Activated CD4-positive, alpha-beta T cell treated with anti-CD3 and anti-CD28 coated beads, Interleukin-2, amount 50 U/mL, for 16 hours (primary cell): ENCODE results near the gene GBE1.

Source experiments
- DNase-seq: peaks from one replicate; pipeline ENCODE4 v3.0.0-alpha.2; 2020

GBE1 gene

DNA sequence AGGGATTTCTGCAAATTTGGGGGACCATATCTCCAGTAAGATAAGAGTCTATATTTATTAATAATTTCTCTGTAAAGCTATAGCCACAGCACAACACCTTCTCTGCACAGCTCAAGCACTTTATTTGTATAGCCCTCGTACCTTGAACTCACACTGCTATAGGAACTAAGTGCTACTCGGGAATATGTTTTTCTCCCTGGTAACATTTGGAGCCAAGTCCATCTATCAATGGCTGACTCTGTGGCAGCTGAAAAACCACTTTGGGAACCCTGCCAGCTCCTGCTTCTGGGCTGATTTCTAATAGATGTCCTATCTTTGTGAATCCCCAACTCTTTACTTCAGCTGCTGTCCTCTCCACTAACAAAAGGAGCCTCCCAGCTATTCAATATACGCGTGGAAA is 298.5 kb downstream of the GBE1 start:
- DNase-seq = no peak

DNA sequence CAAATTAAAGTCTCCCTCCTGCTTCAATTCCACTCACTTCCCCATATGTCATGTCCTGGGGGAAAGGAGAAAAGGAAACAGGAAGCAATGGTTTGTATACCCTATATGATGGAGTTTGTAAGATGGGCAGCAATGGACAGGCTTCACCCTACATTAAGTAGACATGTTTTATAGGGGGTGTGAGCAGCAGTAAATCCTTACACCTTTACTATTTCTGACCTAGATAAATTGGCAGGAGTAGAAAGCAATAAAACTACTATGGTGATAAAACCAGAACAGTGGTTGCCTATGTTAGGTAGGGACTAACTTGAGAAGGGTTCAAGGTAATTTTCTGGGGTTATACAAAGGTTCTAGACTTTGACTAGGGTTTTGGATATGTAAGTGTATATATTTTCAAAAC is 301.7 kb downstream of the GBE1 start:
- no peak for DNase-seq

DNA sequence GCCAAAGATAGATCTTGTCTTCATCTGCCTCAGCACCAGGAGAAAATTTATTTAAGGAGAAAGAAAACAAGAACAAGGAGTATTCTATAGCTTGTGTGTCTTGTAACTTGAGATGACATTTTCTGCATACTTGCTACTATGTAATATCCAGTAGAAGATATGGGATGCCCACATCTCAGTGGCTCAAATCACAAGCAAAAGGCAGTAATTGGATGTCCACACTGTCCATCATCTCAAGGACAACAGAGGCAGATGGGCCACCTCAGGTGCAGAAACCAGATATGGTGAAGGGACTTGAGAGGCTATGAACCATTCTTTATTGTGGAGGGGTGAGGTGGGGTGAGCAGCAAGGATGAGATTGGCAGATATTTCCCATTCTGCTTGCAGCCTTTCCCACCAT is 309.0 kb downstream of the GBE1 start:
- no peak for DNase-seq

DNA sequence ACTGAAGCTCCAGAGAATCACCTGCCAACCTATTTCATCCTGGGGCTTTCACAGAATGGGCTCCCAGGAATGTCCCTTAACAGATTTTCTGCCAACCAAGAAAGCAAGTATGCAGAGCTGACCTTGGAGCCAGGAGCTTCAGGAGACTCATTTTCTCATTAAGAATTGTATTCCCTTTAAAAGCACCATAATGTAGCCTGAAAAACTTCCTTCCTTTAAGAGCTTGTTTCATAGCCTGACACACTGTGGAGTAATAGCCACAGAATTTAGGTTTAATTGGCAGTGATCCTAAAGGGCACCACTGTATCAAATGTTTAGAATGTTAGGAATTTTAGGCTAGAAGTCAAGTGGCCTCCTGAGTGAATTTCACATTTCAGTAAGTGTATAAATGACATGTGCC is 309.8 kb downstream of the GBE1 start:
- no peak for DNase-seq

DNA sequence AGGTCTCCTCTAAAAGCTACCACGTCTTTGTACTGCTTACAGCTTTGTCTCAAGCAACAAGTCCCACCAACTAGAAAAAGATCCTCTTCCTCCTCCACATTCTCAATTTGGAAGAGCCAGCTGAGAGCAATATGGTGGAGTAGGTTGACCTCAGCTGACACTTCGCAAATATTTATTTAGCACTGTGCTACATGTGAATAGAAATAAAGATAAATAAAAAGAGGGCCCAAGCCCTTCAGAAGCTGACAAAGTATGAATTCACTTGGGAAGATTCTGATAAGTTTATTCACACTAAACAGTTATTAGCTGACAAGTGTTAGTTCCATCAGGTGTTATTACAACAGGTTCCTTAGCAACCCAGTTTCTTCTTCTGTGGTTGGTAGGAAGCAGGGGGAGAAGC is 310.3 kb downstream of the GBE1 start:
- no peak for DNase-seq

DNA sequence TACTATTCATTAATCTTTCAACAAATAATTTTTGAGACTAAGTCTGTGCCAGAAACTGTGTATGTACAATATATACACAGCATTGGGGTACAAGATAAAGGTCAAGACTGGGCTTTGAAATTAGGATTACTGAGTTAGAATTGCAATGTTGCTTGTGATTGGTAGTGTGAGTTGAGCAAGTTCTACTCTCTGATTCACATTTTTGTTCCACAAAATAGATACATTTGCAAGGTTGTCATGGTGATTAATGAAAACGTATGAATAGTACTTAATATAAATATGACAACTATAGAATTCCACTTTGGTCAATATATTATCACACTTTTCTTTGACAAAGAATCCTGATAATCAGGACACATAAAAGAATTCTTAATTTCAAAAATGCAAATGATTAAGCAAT is 314.6 kb downstream of the GBE1 start:
- DNase-seq = no peak

DNA sequence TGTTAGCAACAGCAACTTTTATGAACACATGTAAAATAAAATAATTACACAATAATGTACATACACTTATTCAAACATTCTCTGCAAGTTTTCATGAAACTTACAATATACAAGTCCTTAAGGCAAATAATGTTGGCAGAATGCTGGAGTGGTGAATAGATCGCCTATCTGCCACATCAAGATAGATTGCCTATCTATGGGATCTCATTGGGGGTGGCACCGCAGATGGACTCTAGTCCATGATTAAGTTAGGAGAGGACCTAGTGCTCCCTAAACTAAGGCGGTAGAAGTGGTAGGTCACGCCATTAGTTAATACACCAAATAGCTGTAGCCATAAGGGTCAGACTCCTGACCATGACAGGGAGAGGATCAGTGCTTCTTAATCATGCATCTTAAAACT is 315.7 kb downstream of the GBE1 start:
- no peak for DNase-seq

DNA sequence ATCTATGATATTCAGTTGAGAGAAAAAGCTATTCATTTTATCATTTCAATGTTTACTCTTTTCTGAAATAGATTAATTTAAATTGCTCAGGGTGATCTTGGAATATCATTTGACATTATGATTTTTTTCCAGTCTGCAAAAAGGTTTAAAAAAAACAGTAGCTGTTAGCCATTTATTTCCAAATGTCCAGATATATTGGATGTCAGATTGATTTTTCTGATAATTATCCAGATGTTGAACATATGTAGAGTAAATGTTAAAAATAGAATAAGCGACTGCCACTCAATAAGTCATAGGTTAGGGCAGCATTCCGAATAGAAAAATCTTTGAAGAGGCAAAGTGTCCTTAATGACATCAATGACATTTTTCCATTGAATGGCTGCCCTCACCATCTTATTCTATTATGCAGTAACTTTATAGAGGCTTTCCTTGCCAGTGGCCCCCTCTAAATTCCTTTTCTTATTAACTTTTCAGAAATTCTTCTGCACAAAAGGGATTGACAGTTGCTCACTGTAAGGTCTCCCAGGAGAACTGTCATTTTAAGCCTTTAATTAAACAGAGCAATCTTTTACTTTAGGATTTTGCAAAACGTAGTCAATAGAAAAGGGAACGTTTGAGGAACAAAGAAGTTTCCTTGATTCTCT is 316.5 kb downstream of the GBE1 start:
- no peak for DNase-seq

DNA sequence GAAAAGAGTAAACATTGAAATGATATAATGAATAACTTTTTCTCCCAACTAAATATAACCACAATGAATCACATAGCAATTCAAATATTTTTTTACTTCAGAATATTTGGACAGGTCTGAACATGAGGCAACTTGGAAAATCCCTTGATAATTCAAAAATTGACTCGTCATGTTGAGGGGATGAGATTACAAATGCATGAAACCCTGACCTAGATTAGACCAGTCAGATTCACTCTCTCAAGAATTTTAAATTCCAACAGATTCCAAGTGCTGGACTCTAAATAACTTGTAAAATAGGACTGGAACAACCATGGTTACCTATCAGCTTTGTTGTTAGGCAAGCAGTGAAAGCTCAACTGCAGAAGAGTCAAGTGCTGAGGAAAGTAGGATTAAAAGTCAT is 317.5 kb downstream of the GBE1 start:
- no peak for DNase-seq

DNA sequence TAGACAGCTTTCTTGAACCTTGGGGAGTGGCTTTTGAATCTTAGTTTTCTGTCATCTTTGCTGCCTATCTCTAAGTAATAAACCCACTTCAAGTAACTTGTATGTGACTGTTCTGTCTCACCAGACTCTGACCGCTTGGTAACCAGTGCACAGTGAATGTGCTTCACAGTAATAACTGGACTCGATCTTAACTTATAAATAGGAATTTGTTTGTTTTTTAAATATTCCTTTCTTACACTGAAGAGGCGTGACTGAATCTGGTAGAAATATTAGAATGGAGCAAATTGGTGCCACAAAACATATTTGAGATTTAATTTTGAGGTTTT is 318.0 kb downstream of the GBE1 start:
- no peak for DNase-seq

DNA sequence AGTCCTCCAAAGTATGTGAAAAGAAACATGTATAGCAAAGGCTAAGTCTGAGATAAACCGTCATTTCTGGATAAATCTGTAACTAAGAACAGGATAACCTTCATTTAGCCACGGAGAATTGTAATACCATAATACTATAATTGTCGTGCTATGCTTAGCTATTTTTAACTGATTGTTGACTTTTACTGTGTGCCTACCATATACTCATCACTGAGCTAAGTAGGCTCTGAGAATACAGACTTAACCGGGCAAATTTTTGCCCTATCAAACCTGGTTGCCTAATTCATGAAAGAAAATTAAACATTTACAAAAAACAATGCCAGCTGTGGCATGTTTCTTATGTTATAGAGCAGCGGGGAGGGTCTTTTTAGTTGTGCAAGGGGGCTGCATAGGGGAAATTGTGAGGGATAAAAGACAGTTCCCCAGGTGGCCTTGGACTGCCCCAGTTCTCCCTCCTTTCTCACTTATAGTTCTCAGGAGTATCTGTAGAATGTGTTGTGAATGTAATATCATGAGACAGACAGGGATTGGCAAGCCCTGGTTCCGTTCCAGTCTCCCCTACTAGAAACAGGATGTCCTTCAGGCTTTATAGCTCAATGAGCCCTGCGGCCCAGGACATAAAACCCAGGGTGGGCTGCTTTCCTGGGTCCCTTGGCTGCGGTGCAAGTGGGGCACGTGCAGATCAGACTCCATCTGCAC is 318.5 kb downstream of the GBE1 start:
- DNase-seq = no peak

DNA sequence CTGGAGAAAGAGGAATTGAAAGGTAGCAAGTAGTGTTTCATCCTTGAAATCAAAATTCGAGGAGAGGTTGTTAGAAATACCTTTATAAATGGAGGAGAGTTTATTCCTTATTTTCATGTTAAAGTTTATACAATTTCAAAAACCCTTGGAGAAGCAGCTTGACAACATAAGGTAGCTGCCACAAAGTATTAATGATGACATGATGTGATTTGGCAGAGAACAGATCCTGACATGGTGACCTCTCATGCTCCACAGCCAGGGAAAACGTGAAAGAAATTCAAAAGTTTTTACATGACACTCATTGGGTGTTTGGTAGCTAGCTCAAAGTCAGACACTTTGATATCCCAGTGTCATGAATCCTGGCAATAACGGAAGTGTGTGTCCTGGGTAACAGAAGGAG is 320.8 kb downstream of the GBE1 start:
- no peak for DNase-seq
